Pancreas (tissue), 10 donors: Measurements from ENCODE around the gene TES. TPM values are rescaled to one million over a fixed set of nuclear protein-coding genes. Genes with fewer than 3 reads are reported as not detected.

Experiments
- ATAC-seq, 4 donors: fragments of 200-7000 bp; cut with Tn5 transposase; one replicate each; pipeline versions ENCODE4 v1.8.0 to v1.9.1; 2020; ENCODE audit warnings: mild to moderate bottlenecking in 4 of 4, moderate library complexity in 4 of 4
- DNase-seq, 6 donors: peaks; one replicate each; pipeline ENCODE4 v3.0.0-alpha.2; 2020
- FAIRE-seq: peaks from 2 replicates; lab custom pipeline; 2012; peaks lifted over from hg19 to GRCh38; lab: Jason Lieb, UNC
- H3K27ac ChIP-seq, 4 donors: fragments of 200-600 bp; sonication (generic); 1 replicate in 3 of 4; 2 replicates in 1 of 4; pipeline versions ENCODE4 v1.5.0 to v1.8.0; 2020
- H3K27me3 ChIP-seq, 4 donors: fragments of 200-600 bp; one replicate each; pipeline ENCODE4 v1.8.0; 2021
- H3K36me3 ChIP-seq, 3 donors: fragments of 200-600 bp; sonication (generic) in 1 of 3; one replicate each; pipeline versions ENCODE4 v1.5.0 to v1.8.0; 2020 to 2021
- H3K4me1 ChIP-seq, 3 donors: fragments of 200-600 bp; one replicate each; pipeline ENCODE4 v1.8.0; 2021
- H3K4me3 ChIP-seq, 4 donors: fragments of 200-600 bp; sonication (generic) in 2 of 4; one replicate each; pipeline versions ENCODE4 v1.5.0 to v1.8.0; 2020 to 2021
- H3K9me3 ChIP-seq, 4 donors: fragments of 200-600 bp; one replicate each; pipeline ENCODE4 v1.8.0; 2021
- WGBS, 2 donors: extraction: QIAGEN DNeasy Blood & Tissue Kit; methylation state at CpG; one replicate each; pipeline ENCODE4 v1.1.7; 2013; 5-methylcytosine and 5-hydroxymethylcytosine counted together
- intact Hi-C, 3 donors: fragments of 100-400 bp; cut with DNase I; formaldehyde crosslinking; loops; one replicate each; pipeline versions ENCODE4 v1.11.1 to v1.14.2; 2022
- polyA plus RNA-seq, 2 donors: library from polyadenylated mRNA; stranded (reverse); fragments of 200-250 nt; gene quantifications; one replicate each; pipeline ENCODE4 v1.2.3, GENCODE V29; 2013
- total RNA-seq, 6 donors: library from RNA; stranded (reverse); fragmentation: NEBNext Ultra II Directional in 4 of 6; extraction: Animal tissue kit (Norgen Biotek cat#: 25700) in 4 of 6; gene quantifications; one replicate each; pipeline versions ENCODE4 v1.2.1 to v1.2.4, GENCODE V29; 2021 to 2023
- TF ChIP-seq, protein P1 (sequence below), 4 donors: fragments of 200-600 bp; sonication (generic) in 3 of 4; IDR thresholded peaks; one replicate each; pipeline versions ENCODE4 v1.5.0 to v1.8.0; 2021; ENCODE audit warnings: antibody characterized with exemption in 4 of 4
- donor health status: healthy with polysubstance abuse.
- donor health status: DM: no; HTN: no; CAD: no; lungs with moderate emphysema.
- donor health status: DM: no; HTN: no; CAD: no.
- donor health status: control.
- donor health status: control.
- donor health status: Bipolar disorder and iron deficiency.
- donor health status: DM: yes; HTN: yes; CAD: no.
- donor health status: DM: no; HTN: no; CAD: no.
- donor health status: DM: no; HTN: no; CAD: no.
- donor health status: DM: yes; HTN: yes; CAD: no.

TES gene
- total and polyA plus RNA-seq, 8 donors: 10.6 to 37.0 (median 20.0) TPM

GRCh38 chr7:116196947-116197346, 13.4 kb upstream of the TES start:
- DNase-seq: no peak
- Histone ChIP-seq H3K9me3 (no peaks in the 10 kb centered on the region), H3K36me3 (no peaks in the 10 kb centered on the region), H3K4me3 (no peak overlapping the region), H3K27ac (no peak overlapping the region), H3K4me1 (no peaks in the 10 kb centered on the region), H3K27me3 (peaks cover 0 to 5% (median 0%) of the 10 kb centered on the region in 4 donors)
- 84 to 89% methylated on average over 3 of the region's 3 CpGs for WGBS, 2 donors
- intact Hi-C loops: no loop called here
- no peak for ATAC-seq
- TF ChIP-seq, protein P1, sequence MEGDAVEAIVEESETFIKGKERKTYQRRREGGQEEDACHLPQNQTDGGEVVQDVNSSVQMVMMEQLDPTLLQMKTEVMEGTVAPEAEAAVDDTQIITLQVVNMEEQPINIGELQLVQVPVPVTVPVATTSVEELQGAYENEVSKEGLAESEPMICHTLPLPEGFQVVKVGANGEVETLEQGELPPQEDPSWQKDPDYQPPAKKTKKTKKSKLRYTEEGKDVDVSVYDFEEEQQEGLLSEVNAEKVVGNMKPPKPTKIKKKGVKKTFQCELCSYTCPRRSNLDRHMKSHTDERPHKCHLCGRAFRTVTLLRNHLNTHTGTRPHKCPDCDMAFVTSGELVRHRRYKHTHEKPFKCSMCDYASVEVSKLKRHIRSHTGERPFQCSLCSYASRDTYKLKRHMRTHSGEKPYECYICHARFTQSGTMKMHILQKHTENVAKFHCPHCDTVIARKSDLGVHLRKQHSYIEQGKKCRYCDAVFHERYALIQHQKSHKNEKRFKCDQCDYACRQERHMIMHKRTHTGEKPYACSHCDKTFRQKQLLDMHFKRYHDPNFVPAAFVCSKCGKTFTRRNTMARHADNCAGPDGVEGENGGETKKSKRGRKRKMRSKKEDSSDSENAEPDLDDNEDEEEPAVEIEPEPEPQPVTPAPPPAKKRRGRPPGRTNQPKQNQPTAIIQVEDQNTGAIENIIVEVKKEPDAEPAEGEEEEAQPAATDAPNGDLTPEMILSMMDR (IDR thresholded peaks at IDR 0.05): no peak
- no peak for FAIRE-seq

- intact Hi-C loops: no loop called here
- H3K4me1 ChIP-seq: no peaks in the 10 kb centered on the region
- FAIRE-seq (no peak), ATAC-seq (no peak), DNase-seq (no peak)
- H3K27ac ChIP-seq: no peak overlapping the region
- peaks cover 0 to 5% (median 0%) of the 10 kb centered on the region in 4 donors for H3K27me3 ChIP-seq
- no peaks in the 10 kb centered on the region for H3K36me3 ChIP-seq
- no peak overlapping the region for H3K4me3 ChIP-seq
- TF ChIP-seq, protein P1 (IDR thresholded peaks at IDR 0.05): no peak
- 96 to 97% methylated on average over 3 of the region's 3 CpGs for WGBS, 2 donors
- H3K9me3 ChIP-seq: no peaks in the 10 kb centered on the region
Observed at GRCh38 chr7:116197360-116197759, 13.0 kb upstream of the TES start.

- Histone ChIP-seq H3K27ac (no peak overlapping the region), H3K4me3 (no peak overlapping the region), H3K9me3 (no peaks in the 10 kb centered on the region), H3K36me3 (no peaks in the 10 kb centered on the region), H3K4me1 (no peaks in the 10 kb centered on the region), H3K27me3 (peaks cover 0 to 2% (median 0%) of the 10 kb centered on the region in 4 donors)
- 82 to 85% methylated on average over 5 of the region's 5 CpGs for WGBS, 2 donors
- FAIRE-seq (no peak), ATAC-seq (no peak), DNase-seq (no peak)
- TF ChIP-seq, protein P1 (IDR thresholded peaks at IDR 0.05): no peak
- intact Hi-C loops: no loop called here
Observed at GRCh38 chr7:116198748-116199410, 11.5 kb upstream of the TES start.

GRCh38 chr7:116200963-116201362, 9.4 kb upstream of the TES start:
- no peak for FAIRE-seq

DNA sequence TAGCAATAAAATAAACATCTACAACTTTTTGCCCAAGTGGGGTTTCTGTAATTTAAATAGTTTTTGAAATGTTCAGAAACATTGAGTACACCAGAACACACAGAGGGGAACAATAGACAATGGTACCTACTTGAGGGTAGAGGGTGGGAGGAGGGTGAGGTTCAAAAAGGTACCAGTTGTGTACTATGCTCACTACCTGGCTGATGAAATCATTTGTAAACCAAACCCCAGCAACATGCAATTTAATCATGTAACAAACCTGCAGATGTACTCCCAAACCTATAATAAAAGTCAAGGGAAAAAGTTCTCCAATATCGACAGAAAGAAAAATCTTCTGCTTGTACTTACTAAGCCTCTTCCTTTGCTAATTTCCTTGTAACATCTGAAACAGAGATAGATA, 4.2 kb upstream of the TES start:
- H3K27ac ChIP-seq: no peak overlapping the region
- TF ChIP-seq, protein P1 (IDR thresholded peaks at IDR 0.05): no peak
- H3K36me3 ChIP-seq: no peaks in the 10 kb centered on the region
- intact Hi-C loops: no loop called here
- FAIRE-seq (no peak), ATAC-seq (no peak), DNase-seq (no peak)
- WGBS, 2 donors: 89 to 94% methylated on average over 1 of the region's 1 CpG
- H3K4me1 ChIP-seq: no peaks in the 10 kb centered on the region
- no peak overlapping the region for H3K4me3 ChIP-seq
- no peaks in the 10 kb centered on the region for H3K27me3 ChIP-seq
- no peaks in the 10 kb centered on the region for H3K9me3 ChIP-seq

More at GRCh38 chr7:116200963-116201362, 9.4 kb upstream of the TES start:
- TF ChIP-seq, protein P1 (IDR thresholded peaks at IDR 0.05): no peak
- Histone ChIP-seq H3K4me1 (no peaks in the 10 kb centered on the region), H3K27ac (no peak overlapping the region), H3K27me3 (no peaks in the 10 kb centered on the region), H3K4me3 (no peak overlapping the region), H3K36me3 (no peaks in the 10 kb centered on the region), H3K9me3 (no peaks in the 10 kb centered on the region)
- WGBS, 2 donors: 30 to 31% methylated on average over 1 of the region's 1 CpG
- ATAC-seq: no peak
- no peak for DNase-seq
- intact Hi-C loops: no loop called here
